ENCODE measurements around the gene SRPX.

SRPX gene

GRCh38 chrX:38149016-38149415 is 71.7 kb downstream of the SRPX start:
- DNase-seq (ENCODE audit: insufficient read length, low spot score) (no peak), FAIRE-seq (no peak)

DNA sequence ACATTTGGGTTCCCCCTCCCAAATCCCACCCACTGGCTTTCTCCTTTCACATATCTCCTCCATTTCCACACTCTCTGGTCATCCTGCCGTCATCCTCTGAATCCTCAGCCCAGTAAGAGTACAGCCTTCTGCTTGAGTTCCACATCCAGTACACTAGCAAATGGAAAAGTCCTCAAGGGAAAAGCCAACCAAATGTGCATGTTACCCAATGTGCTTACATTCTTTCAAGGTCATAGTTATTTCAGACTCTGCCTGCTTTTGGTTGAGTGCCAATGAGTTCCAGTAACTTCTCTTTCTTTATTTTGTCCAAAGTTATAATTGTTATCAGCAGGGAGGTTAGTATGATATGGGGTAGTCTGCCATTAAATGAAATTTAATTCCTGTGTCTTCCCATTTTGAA is 78.1 kb downstream of the SRPX start:
- FAIRE-seq (no peak), DNase-seq (ENCODE audit: insufficient read length, low spot score) (no peak)

DNA sequence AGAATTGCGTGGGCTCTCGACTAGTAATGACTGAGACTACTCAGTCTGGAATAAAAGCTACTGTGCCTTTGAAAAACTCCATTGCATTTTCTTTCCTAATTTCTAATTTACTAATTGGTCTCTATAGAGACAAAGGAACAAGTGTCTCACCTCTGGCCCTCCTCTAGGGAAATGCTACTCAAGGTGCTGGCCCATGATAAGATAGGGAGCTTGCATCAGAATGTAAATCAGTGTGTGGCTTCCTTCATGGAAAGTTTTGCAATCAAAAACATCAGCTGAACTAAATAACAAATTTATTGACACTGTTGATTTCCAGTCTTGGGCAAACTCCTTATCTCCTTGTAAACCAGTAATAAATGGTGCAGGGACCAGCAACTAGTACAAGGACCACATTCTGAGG is 81.8 kb downstream of the SRPX start:
- DNase-seq (ENCODE audit: insufficient read length, low spot score) (no peak), FAIRE-seq (no peak)

DNA sequence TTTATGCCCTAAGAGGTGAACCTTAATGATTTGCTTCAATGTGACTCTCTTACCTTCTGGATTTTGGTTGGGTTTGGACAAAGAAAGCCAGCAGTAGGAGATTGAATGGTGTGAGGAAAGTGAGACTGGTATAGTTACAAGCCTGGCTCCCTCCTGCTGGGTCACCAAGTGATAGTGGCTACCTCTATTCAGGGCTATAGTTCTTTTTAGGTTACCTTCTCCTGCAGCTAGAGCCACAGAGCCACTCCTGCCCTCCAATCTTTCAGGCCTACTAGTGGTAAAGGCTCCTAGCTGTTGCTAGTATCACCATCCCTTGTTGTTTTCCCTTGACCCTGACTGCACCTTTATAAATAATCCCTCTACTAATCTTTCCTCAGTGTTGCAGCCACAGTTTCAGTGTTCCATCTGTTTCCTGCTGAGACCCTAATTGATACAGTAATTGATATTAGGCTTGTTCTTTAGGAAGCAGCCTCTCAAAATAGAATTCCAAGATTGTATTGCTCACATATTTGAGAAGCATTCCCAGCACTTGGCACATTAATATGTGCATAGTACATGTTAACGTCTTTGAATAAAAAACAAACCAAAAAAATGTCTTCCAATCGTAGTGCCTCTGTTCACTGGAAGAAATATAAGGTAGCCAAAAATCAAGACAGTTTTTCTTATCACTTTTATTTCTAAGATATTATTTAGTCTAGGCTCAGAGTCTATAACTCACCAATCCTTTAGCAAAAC is 82.3 kb downstream of the SRPX start:
- no peak for FAIRE-seq
- DNase-seq (ENCODE audit: insufficient read length, low spot score) = no peak

- no peak for FAIRE-seq
- DNase-seq (ENCODE audit: insufficient read length, low spot score) = no peak
Observed at GRCh38 chrX:38129366-38129765, 91.3 kb downstream of the SRPX start.

- FAIRE-seq (no peak), DNase-seq (ENCODE audit: insufficient read length, low spot score) (no peak)
Observed at GRCh38 chrX:38127961-38128360, 92.7 kb downstream of the SRPX start.

GRCh38 chrX:38126179-38126578 is 94.5 kb downstream of the SRPX start:
- FAIRE-seq = no peak
- DNase-seq (ENCODE audit: insufficient read length, low spot score) = no peak

- no peak for FAIRE-seq
- DNase-seq (ENCODE audit: insufficient read length, low spot score) = no peak
Observed at GRCh38 chrX:38124000-38124399, 96.7 kb downstream of the SRPX start.

- no peak for DNase-seq (ENCODE audit: insufficient read length, low spot score)
- FAIRE-seq = no peak
Observed at GRCh38 chrX:38117485-38117884, 103.2 kb downstream of the SRPX start.

GRCh38 chrX:38116706-38117105 is 104.0 kb downstream of the SRPX start:
- DNase-seq (ENCODE audit: insufficient read length, low spot score) (no peak), FAIRE-seq (no peak)

GRCh38 chrX:38112566-38112965 is 108.1 kb downstream of the SRPX start:
- no peak for FAIRE-seq

GRCh38 chrX:38111196-38111595 is 109.5 kb downstream of the SRPX start:
- no peak for FAIRE-seq

More at GRCh38 chrX:38112566-38112965, 108.1 kb downstream of the SRPX start:
- no peak for DNase-seq (ENCODE audit: insufficient read length, low spot score)

DNA sequence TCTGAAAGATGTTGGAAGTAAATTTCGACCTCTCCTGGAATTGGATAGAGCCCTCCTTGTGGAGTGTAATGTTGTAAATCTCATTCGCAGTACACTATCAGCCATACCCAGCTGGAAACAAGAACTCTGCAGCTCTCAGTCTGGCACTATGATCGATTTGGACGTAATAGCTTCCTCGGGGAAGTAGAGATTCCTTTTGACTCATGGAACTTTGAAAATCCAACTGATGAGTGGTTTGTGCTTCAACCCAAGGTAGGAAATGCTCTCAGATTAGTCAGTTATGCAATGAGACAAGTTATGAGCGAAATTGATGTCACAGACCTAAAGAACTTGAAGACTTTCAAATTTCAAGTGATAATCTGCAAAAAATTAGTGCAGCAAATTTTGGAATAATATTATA is 110.4 kb downstream of the SRPX start:
- DNase-seq (ENCODE audit: insufficient read length, low spot score) (no peak), FAIRE-seq (no peak)

More at GRCh38 chrX:38111196-38111595, 109.5 kb downstream of the SRPX start:
- DNase-seq (ENCODE audit: insufficient read length, low spot score) = no peak

GRCh38 chrX:38109042-38109898 is 111.4 kb downstream of the SRPX start:
- DNase-seq (ENCODE audit: insufficient read length, low spot score) = no peak
- no peak for FAIRE-seq

DNA sequence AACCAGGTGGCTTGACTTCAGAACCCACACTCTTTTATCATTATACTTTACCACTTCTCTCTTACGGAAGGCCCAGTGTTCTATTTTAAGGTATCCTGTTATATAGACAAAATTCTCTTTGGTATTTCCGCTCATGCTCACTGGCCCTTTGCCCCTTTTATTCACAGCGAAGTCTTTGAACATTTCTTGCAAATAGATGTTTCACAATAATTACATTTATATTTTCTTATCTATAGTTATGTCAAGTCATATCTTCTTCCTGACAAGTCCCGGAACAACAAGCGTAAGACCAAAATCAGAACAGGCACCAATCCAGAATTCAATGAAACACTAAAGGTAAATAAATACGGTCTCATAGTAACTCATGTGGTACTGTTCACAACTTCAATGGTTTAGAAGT is 112.3 kb downstream of the SRPX start:
- FAIRE-seq (no peak), DNase-seq (ENCODE audit: insufficient read length, low spot score) (no peak)

- FAIRE-seq = no peak
- no peak for DNase-seq (ENCODE audit: insufficient read length, low spot score)
Observed at GRCh38 chrX:38106991-38107655, 113.5 kb downstream of the SRPX start.

GRCh38 chrX:38105216-38105725 is 115.4 kb downstream of the SRPX start:
- DNase-seq (ENCODE audit: insufficient read length, low spot score) = no peak
- no peak for FAIRE-seq

- DNase-seq (ENCODE audit: insufficient read length, low spot score) (no peak), FAIRE-seq (no peak)
Observed at GRCh38 chrX:38103857-38104812, 116.5 kb downstream of the SRPX start.

GRCh38 chrX:38102875-38103274 is 117.8 kb downstream of the SRPX start:
- DNase-seq (ENCODE audit: insufficient read length, low spot score) (no peak), FAIRE-seq (no peak)

GRCh38 chrX:38102240-38102639 is 118.4 kb downstream of the SRPX start:
- no peak for FAIRE-seq
- no peak for DNase-seq (ENCODE audit: insufficient read length, low spot score)
